GM12865 (cell line): ENCODE measurements around the gene USP24.

Source experiments
- DNase-seq: peaks from one replicate; pipeline ENCODE4 v3.0.0; 2010; ENCODE audit warnings: low read depth
- H3K4me3 ChIP-seq: 2 replicates; pipeline ENCODE4 v1.5.1; 2011; ENCODE audit warnings: mild to moderate bottlenecking, low read depth, low read length, control low read depth
- CTCF ChIP-seq: IDR thresholded peaks from 2 replicates; pipeline ENCODE4 v1.5.1; 2011; ENCODE audit warnings: low read length, control low read depth, low read depth, inconsistent platforms; ENCODE audit not compliant: insufficient read depth; ENCODE audit errors: missing control alignments

The USP24 gene

GRCh38 chr1:55190109-55190508 is 25.1 kb downstream of the USP24 start:
- TF ChIP-seq CTCF = no peak
- H3K4me3 ChIP-seq = no peak overlapping the region
- no peak for DNase-seq

DNA sequence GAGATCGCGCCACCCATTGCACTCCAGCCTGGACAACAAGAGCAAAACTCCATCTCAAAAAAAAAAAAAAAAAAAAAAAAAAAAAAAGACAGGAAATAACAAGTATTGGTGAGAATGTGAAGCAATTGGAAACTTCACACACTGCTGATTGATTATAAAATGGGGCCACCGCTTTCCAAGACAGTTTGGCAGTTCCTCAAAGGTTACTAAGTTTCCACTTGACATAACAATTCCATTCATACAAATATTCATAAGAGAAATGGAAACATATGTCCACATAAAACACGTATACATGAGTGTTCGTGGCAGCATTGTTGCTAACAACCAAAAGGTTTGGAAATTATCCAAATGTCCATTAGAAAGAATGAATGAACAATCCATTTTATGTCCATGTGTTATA is 26.3 kb downstream of the USP24 start:
- no peak for TF ChIP-seq CTCF

DNA sequence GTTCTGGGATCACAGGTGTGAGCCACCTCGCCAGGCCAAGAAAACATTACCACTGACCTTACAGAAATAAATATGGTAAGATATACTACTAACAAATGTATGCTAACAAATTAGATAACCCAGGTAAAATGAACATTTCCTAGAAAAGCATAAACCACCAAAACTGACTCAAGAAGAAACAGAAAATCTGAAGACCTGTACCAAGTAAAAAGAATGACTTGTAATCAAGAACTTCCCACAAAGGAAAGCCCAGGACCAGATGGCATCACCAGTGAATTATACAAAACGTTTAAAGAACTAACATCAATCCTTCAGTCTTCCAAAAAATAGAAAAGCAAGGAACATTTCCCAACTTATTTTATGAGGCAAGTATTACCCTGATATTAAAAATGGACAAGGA is 29.3 kb downstream of the USP24 start:
- TF ChIP-seq CTCF = no peak
- H3K4me3 ChIP-seq = no peak overlapping the region
- no peak for DNase-seq

More for the DNA sequence above, 26.3 kb downstream of the USP24 start:
- no peak overlapping the region for H3K4me3 ChIP-seq
- DNase-seq = no peak

DNA sequence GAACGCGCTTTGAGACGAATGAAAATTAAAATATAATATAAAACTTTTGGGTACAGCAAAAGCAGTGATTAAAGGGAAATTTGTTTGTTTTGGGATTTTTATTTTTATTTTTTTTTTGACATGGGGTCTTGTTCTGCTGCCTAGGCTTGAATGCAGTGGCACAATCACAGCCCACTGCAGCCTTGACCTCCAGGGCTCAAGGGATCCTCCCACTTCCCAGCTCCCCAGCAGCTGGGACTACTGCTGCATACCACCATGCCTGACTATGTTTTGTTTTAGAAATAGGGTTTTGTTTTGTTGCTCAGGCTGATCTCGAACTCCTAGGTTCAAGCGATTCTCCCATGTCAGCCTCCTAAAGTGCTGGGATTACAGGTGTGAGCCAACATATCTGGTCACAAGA is 30.3 kb downstream of the USP24 start:
- no peak for DNase-seq
- no peak overlapping the region for H3K4me3 ChIP-seq
- no peak for TF ChIP-seq CTCF

DNA sequence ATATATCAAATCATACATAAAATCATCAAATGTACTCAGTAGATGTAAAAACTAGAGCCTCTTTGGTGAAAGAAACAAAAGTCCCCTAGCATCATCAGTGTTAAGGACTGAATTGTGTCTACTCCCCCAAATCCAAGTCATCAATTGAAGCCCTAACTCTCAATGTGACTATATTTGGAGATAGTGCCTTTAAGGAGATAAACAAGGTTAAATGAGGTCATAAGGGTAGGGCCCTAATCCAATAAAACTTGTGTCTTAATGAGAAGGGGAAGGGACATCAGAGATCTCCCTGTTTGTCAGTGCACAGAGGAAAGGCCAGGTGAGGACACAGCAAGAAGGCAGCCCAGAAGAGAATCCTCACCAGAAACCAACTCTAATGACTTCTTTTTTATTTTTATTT is 33.5 kb downstream of the USP24 start:
- no peak for TF ChIP-seq CTCF
- DNase-seq = no peak
- no peak overlapping the region for H3K4me3 ChIP-seq

- no peak for DNase-seq
- TF ChIP-seq CTCF = no peak
- H3K4me3 ChIP-seq = no peak overlapping the region
These were observed 35.0 kb downstream of the USP24 start for GRCh38 chr1:55180075-55180670.

DNA sequence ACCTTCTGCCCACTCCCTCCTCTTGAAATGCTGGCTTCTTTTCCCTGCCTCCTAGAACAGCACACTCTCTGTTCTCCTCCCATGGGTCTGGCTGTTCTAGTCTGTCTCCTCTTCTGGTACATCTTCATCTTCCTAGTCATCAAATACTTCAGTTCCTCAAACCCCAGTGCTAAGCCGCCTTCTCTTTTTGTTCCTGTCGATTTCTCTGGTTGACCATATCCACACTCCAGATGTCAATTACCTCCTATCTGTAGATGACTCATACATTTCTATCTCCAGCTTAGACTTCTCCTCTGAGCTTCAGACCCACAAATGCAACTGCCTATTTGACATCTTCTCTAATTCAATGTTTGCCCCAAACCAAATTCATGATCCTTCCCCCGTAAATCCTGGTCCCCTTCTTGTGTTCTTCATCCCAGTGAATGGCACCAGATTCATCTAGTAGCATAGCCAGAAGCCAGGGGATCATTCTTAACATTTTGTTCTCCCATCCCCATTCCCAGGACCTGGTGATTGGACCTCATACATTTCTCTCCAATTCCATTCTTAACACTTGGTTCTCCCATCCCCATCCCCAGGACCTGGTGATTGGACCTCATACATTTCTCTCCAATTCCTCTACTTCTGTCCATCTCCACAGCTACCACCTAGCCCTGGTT is 35.9 kb downstream of the USP24 start:
- no peak overlapping the region for H3K4me3 ChIP-seq
- DNase-seq = no peak
- TF ChIP-seq CTCF = no peak
